ENCODE results near the gene MT1F. TPM values are rescaled to one million over a fixed set of nuclear protein-coding genes. Genes with fewer than 3 reads are reported as not detected.
A peak's percentile ranks its signal among the peaks of the same experiment; 100 is the strongest.

The MT1F gene
- total RNA-seq, 2 experiments from 2014 or later = 0.44 TPM; not detected in 1

DNA sequence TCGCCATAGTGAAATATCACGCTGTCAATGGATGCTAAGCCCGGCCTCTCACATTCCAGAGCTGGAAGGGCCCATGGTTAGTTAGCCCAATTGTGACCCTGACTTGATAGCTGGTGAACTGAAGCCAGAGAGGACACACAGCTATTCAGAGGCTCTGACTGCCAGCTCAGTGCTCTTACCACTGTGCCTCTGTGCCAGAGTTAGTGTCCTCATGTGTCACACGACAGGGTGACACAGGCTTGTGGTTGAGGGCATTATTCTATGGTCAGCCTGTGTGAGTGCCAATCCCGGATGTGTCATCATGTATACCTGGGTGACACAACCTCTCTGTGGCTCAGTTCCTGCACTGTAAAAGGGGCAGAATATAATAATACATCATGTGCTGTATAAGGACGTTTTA lies 22.1 kb downstream of the MT1F start:
- Histone ChIP-seq H3K4me2 (ENCODE audit: low read length) (no peak overlapping the region), H3K9me2 (ENCODE audit: insufficient read depth, low read length) (no peaks in the 10 kb centered on the region), H3K4me1 (ENCODE audit: insufficient read depth, low read length, poor library complexity, severe bottlenecking) (peaks cover 15% of the 10 kb centered on the region), H3K36me3 (ENCODE audit: insufficient read depth, low read length) (no peaks in the 10 kb centered on the region), H2AFZ (ENCODE audit: low read length) (no peak overlapping the region), H3K4me3 (ENCODE audit: low read depth, low read length, poor library complexity, severe bottlenecking) (no peak overlapping the region), H4K20me1 (ENCODE audit: insufficient read depth, low read length) (no peaks in the 10 kb centered on the region), H3K27ac (ENCODE audit: low read depth, low read length, poor library complexity, severe bottlenecking) (no peak overlapping the region), H3K79me2 (ENCODE audit: insufficient read depth, low read depth, low read length) (no peaks in the 10 kb centered on the region), H3K9me3 (ENCODE audit: low read length) (no peaks in the 10 kb centered on the region)
- POLR2A ChIA-PET = no interaction called here
- BruUV-seq (replicated peaks) = no TSS peak
- TF ChIP-seq EZH2phosphoT487 (IDR thresholded peaks at IDR 0.05; ENCODE audit: borderline replicate concordance, low read depth, low read length) = no peak
- TF ChIP-seq, protein P1, sequence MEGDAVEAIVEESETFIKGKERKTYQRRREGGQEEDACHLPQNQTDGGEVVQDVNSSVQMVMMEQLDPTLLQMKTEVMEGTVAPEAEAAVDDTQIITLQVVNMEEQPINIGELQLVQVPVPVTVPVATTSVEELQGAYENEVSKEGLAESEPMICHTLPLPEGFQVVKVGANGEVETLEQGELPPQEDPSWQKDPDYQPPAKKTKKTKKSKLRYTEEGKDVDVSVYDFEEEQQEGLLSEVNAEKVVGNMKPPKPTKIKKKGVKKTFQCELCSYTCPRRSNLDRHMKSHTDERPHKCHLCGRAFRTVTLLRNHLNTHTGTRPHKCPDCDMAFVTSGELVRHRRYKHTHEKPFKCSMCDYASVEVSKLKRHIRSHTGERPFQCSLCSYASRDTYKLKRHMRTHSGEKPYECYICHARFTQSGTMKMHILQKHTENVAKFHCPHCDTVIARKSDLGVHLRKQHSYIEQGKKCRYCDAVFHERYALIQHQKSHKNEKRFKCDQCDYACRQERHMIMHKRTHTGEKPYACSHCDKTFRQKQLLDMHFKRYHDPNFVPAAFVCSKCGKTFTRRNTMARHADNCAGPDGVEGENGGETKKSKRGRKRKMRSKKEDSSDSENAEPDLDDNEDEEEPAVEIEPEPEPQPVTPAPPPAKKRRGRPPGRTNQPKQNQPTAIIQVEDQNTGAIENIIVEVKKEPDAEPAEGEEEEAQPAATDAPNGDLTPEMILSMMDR (conservative IDR thresholded peaks at IDR 0.05; ENCODE audit: low read length) = no peak
- intact Hi-C loops (cut with micrococcal nuclease; ENCODE audit: unreplicated experiment) = no loop called here
- CTCF ChIA-PET (ENCODE audit: unreplicated experiment) = no interaction called here
- no peak for DNase-seq (ENCODE audit: low spot score)

DNA sequence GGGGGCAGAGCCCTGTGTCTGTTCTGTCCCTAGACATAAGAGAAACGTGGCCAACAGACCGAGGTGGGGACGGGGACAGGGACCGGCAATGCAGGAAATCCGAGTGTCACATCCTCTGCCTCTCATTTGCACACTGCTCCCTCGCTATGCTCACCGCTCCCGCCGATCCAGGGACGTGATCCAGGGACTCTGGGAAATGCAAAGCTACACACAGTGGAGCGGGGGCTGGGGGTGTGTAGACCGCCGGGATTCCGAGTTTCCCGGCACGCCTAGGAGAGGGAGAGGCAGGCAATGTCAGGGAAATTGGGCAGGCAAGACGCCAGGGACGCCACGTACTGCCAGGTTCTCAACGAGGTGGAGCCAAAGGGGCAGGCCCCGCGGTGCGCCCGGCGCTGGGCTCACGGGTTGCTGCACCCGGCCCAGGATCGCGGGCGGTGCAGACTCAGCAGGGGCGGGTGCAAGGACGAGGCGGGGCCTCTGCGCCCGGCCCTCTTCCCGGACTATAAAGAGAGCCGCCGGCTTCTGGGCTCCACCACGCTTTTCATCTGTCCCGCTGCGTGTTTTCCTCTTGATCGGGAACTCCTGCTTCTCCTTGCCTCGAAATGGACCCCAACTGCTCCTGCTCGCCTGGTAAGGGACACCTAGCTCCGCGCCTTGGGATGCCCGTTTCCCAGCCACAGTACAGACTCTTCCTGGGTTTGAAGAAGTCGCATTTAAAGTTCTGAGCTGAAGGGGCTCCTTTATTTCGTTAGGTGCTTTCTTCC lies 24.4 kb downstream of the MT1F start, which contains the start of gene MT1X:
Gene MT1X (plus strand): TSS at position 532 of the 764 bp plus-strand sequence. CDS start 71 bp downstream, at position 603.
- no TSS peak for BruUV-seq (replicated peaks)
- intact Hi-C loops (cut with micrococcal nuclease; ENCODE audit: unreplicated experiment) = no loop called here
- POLR2A ChIA-PET = interaction anchor here (0.5 to 2.0 kb wide), 3 partner anchors 19 to 1726 kb away, joined by 3 to 17 read pairs (median 3); no protein-coding TSS in a partner anchor
- Histone ChIP-seq H4K20me1 (ENCODE audit: insufficient read depth, low read length) (no peaks in the 10 kb centered on the region), H3K4me1 (ENCODE audit: insufficient read depth, low read length, poor library complexity, severe bottlenecking) (peaks cover 22% of the 10 kb centered on the region), H2AFZ (ENCODE audit: low read length) (peak within 1 kb of the TSS; percentile 65), H3K36me3 (ENCODE audit: insufficient read depth, low read length) (no peaks in the 10 kb centered on the region), H3K27ac (ENCODE audit: low read depth, low read length, poor library complexity, severe bottlenecking) (no peak within 1 kb of the TSS), H3K9me3 (ENCODE audit: low read length) (no peaks in the 10 kb centered on the region), H3K4me2 (ENCODE audit: low read length) (peak within 1 kb of the TSS; percentile 78), H3K79me2 (ENCODE audit: insufficient read depth, low read depth, low read length) (no peaks in the 10 kb centered on the region), H3K4me3 (ENCODE audit: low read depth, low read length, poor library complexity, severe bottlenecking) (peak within 1 kb of the TSS; percentile 69), H3K9me2 (ENCODE audit: insufficient read depth, low read length) (no peaks in the 10 kb centered on the region)
- peak; percentile 78 for DNase-seq (ENCODE audit: low spot score)
- CTCF ChIA-PET (ENCODE audit: unreplicated experiment) = interaction anchor here (1.9 kb wide), 1 partner anchor 20 kb away, joined by 9 read pairs; no protein-coding TSS in a partner anchor
- TF ChIP-seq, protein P1 (conservative IDR thresholded peaks at IDR 0.05; ENCODE audit: low read length) = no peak
- no peak for TF ChIP-seq EZH2phosphoT487 (IDR thresholded peaks at IDR 0.05; ENCODE audit: borderline replicate concordance, low read depth, low read length)
